GM23338 (cell line): ENCODE results near the gene ACSM4. TPM values are rescaled to one million over a fixed set of nuclear protein-coding genes. Genes with fewer than 3 reads are reported as not detected.

ENCODE experiments used
- CTCF ChIP-seq, 2 experiments: fragments of 200-600 bp in 1 of 2; sonication (generic) in 1 of 2; conservative IDR thresholded peaks; 2 replicates each; pipeline versions ENCODE4 v1.5.1 to v1.6.1; 2016 to 2017; ENCODE audit warnings: antibody characterized with exemption in 2 of 2, low read depth in 2 of 2, mild to moderate bottlenecking in 2 of 2, moderate library complexity in 1 of 2
- ETS1 ChIP-seq: IDR thresholded peaks from 2 replicates; pipeline ENCODE4 v1.6.1; 2016; ENCODE audit warnings: antibody characterized with exemption
- EZH2phosphoT487 ChIP-seq: fragments of 200-600 bp; sonication (generic); IDR thresholded peaks from one replicate; pipeline ENCODE4 v1.8.1; 2018; ENCODE audit warnings: antibody characterized with exemption; ENCODE audit not compliant: unreplicated experiment
- JUNB ChIP-seq: IDR thresholded peaks from one replicate; pipeline ENCODE4 v1.6.1; 2016; ENCODE audit warnings: antibody characterized with exemption; ENCODE audit not compliant: unreplicated experiment
- POLR2AphosphoS5 ChIP-seq: IDR thresholded peaks from 2 replicates; pipeline ENCODE4 v1.6.1; 2016; ENCODE audit warnings: antibody characterized with exemption, low read depth
- STAT1 ChIP-seq: IDR thresholded peaks from one replicate; pipeline ENCODE4 v1.6.1; 2016; ENCODE audit warnings: antibody characterized with exemption; ENCODE audit not compliant: unreplicated experiment
- ZNF114 ChIP-seq: fragments of 250-450 bp; sonication (Bioruptor Pico); IDR thresholded peaks from 2 replicates; pipeline ENCODE4 v1.5.0; 2020; ENCODE audit warnings: mild to moderate bottlenecking, moderate library complexity
- ZNF331 ChIP-seq: fragments of 250-450 bp; sonication (Bioruptor Pico); IDR thresholded peaks from 2 replicates; pipeline ENCODE4 v1.5.0; 2020; ENCODE audit warnings: low read depth, mild to moderate bottlenecking, moderate library complexity
- polyA plus RNA-seq: library from polyadenylated mRNA; unstranded; fragments of >200 nt; fragmentation: Nextera tagmentation; extraction: Ambion mirVana; gene quantifications from 2 replicates; pipeline ENCODE4 v1.2.1, GENCODE V29; 2016
- total RNA-seq: library from RNA; depleted of rRNA; stranded (reverse); fragments of >200 nt; shearing (Covaris generic); gene quantifications from 2 replicates; pipeline ENCODE4 v1.2.3, GENCODE V29; 2014
- TF ChIP-seq, protein P1 (sequence below): fragments of 250-450 bp; sonication (Bioruptor Pico); IDR thresholded peaks from 2 replicates; pipeline ENCODE4 v1.5.0; 2020; ENCODE audit warnings: mild to moderate bottlenecking, moderate library complexity

Gene ACSM4
- total and polyA plus RNA-seq, 2 experiments from 2014 or later, result not detected

GRCh38 chr12:7322599-7322998, 18.7 kb downstream of the ACSM4 start (continued):
- TF ChIP-seq, protein P1, sequence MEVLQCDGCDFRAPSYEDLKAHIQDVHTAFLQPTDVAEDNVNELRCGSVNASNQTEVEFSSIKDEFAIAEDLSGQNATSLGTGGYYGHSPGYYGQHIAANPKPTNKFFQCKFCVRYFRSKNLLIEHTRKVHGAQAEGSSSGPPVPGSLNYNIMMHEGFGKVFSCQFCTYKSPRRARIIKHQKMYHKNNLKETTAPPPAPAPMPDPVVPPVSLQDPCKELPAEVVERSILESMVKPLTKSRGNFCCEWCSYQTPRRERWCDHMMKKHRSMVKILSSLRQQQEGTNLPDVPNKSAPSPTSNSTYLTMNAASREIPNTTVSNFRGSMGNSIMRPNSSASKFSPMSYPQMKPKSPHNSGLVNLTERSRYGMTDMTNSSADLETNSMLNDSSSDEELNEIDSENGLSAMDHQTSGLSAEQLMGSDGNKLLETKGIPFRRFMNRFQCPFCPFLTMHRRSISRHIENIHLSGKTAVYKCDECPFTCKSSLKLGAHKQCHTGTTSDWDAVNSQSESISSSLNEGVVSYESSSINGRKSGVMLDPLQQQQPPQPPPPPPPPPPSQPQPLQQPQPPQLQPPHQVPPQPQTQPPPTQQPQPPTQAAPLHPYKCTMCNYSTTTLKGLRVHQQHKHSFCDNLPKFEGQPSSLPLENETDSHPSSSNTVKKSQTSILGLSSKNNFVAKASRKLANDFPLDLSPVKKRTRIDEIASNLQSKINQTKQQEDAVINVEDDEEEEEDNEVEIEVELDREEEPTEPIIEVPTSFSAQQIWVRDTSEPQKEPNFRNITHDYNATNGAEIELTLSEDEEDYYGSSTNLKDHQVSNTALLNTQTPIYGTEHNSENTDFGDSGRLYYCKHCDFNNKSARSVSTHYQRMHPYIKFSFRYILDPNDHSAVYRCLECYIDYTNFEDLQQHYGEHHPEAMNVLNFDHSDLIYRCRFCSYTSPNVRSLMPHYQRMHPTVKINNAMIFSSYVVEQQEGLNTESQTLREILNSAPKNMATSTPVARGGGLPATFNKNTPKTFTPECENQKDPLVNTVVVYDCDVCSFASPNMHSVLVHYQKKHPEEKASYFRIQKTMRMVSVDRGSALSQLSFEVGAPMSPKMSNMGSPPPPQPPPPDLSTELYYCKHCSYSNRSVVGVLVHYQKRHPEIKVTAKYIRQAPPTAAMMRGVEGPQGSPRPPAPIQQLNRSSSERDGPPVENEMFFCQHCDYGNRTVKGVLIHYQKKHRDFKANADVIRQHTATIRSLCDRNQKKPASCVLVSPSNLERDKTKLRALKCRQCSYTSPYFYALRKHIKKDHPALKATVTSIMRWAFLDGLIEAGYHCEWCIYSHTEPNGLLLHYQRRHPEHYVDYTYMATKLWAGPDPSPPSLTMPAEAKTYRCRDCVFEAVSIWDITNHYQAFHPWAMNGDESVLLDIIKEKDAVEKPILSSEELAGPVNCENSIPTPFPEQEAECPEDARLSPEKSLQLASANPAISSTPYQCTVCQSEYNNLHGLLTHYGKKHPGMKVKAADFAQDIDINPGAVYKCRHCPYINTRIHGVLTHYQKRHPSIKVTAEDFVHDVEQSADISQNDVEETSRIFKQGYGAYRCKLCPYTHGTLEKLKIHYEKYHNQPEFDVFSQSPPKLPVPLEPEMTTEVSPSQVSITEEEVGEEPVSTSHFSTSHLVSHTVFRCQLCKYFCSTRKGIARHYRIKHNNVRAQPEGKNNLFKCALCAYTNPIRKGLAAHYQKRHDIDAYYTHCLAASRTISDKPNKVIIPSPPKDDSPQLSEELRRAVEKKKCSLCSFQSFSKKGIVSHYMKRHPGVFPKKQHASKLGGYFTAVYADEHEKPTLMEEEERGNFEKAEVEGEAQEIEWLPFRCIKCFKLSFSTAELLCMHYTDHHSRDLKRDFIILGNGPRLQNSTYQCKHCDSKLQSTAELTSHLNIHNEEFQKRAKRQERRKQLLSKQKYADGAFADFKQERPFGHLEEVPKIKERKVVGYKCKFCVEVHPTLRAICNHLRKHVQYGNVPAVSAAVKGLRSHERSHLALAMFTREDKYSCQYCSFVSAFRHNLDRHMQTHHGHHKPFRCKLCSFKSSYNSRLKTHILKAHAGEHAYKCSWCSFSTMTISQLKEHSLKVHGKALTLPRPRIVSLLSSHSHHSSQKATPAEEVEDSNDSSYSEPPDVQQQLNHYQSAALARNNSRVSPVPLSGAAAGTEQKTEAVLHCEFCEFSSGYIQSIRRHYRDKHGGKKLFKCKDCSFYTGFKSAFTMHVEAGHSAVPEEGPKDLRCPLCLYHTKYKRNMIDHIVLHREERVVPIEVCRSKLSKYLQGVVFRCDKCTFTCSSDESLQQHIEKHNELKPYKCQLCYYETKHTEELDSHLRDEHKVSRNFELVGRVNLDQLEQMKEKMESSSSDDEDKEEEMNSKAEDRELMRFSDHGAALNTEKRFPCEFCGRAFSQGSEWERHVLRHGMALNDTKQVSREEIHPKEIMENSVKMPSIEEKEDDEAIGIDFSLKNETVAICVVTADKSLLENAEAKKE (CRISPR knock-in tag), result no peak
- TF ChIP-seq EZH2phosphoT487 (no peak), JUNB (no peak), ETS1 (no peak), POLR2AphosphoS5 (no peak), ZNF331 (CRISPR knock-in tag) (no peak), CTCF (conservative IDR thresholded peaks at IDR 0.05; ENCODE audit: low read depth in 2 of 2) (no peak), STAT1 (no peak), ZNF114 (CRISPR knock-in tag) (no peak)
